SH-SY5Y (cell line): ENCODE data around the gene CHRND.

Experiments
- GATA2 ChIP-seq: IDR thresholded peaks from 2 replicates; pipeline ENCODE4 v1.6.1; 2011; ENCODE audit warnings: mild to moderate bottlenecking, low read depth, low read length
- GATA3 ChIP-seq: IDR thresholded peaks from 2 replicates; pipeline ENCODE4 v1.6.1; 2011; ENCODE audit warnings: low read depth, mild to moderate bottlenecking, low read length, moderate library complexity

CHRND gene

DNA sequence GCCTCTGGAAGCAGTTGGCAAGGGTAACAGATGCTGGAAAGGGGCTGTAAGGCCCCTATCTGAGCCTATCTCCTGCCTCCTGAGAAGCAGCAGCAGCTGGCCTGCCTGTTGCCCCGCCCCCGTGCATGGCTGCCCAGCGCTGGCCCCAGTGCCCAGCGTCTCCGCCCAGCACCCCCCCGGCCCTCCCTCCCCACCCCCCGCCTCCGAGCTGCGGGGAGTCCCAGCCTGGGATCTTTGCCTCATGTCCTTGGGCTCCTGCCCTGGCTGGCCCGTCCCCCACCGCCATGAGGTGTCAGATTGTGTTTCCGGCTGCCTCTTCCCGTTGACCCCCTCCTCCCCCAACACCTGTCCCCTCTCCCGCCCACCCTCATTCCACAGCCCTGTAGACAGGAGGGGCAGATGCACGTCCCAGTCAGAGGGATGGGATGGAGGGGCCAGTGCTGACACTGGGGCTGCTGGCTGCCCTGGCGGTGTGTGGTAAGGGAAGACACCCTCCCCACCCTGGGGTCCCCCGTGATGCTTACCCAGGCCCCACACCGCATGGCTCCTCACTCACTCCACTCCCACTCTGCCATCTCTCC, at the start of gene CHRND:
Gene CHRND, plus strand, starts transcription at position 370 of the 581 bp plus-strand sequence. Its CDS starts 56 bp downstream, at position 426.
- TF ChIP-seq GATA3 (no peak), GATA2 (peak; percentile 31; the same call in 1 of the 2 replicates)

DNA sequence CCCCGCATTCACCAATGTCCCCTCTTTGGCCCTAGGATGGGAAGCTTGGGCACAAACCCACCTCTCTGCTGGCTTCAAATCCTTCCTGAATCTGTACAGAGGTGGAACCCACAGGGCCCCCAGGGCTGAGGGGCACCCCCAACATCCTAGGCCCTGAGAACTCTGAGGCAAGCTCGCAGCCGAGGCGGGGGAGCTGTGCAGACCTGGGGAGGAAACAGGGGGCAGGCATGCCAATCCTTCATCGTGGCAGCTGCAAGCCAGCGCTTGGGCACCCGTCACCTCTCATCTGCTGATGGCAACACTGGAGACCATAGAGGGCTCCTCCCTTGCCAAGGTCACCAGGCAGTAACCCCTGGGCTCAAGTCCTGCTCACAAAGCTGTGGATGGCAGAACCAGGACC, 49.2 kb upstream of the CHRND start:
- TF ChIP-seq GATA2 (no peak), GATA3 (no peak)

DNA sequence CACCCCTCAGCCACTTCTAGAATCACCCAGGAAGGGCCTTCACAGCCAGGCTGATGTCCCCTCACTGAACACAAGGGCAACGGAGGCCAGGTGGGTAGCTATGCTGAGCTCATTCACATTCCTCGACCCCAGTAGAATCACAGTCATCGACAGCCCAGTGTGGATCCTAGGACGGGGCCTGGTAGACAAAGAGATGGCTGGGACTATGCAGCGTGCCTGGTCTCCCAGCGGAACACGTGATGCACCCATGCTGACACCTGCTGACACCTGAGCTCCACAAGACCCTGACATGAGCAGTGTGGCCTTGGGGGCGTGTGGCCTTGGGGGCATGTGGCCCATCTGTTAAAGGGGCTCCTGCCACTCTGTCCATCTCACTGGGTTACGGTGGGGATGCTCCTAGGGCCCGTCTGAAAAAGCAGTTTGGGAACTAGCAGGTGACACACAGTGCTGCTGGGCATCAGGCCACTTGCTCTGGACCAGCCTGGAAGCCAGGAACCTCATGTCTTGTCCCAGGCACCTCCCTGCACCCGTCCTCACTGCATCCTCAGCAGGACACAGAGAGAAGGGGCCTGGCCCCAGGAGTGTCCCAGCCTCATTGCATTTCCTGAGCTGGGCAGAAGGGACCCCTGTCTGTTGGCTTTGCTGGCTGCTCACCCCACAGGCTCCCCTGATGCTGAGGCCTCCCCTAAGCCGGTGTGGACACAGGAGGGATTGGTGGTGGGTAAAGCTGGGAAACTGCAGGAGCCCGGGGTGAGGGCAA, 48.0 kb upstream of the CHRND start:
- TF ChIP-seq GATA3 (no peak), GATA2 (no peak)

DNA sequence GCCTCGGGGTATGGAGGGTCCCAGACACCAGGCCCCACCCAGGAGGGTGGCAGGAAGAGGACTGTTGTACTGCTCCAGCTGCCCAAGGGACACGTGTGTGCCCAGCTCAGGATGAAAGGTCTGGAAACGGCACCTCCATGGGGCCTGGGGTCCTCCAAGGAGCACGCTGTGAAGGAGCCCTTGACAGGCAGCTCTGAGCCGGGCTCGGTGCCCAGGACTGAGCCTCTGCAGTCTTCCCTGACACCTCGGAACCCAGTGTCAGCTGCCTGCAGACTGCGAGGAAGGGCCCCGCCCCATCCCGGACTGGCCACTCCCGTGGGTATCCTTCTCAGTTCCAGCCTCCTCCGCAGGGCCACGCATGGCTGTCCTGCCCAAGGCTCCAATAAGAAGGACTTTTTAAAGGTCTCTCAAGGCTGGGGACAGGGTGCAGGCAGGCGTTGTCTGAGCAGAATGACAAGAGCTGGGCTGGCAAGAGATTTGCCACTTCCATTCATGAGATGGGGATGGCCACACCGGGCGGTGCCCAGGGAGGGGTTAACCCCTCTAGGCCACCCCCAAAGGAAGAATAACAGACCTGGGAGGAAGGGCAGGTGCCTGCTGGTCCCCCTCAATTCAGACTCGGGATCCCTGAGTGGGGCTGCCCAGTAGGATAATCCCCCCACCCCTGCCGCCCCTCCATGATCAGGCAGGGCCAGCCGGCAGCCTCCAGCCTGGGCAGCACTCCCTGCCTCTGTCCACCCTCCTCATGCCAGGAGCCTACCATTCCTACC, 47.2 kb upstream of the CHRND start:
- TF ChIP-seq GATA2 = no peak
- TF ChIP-seq GATA3 = no peak

DNA sequence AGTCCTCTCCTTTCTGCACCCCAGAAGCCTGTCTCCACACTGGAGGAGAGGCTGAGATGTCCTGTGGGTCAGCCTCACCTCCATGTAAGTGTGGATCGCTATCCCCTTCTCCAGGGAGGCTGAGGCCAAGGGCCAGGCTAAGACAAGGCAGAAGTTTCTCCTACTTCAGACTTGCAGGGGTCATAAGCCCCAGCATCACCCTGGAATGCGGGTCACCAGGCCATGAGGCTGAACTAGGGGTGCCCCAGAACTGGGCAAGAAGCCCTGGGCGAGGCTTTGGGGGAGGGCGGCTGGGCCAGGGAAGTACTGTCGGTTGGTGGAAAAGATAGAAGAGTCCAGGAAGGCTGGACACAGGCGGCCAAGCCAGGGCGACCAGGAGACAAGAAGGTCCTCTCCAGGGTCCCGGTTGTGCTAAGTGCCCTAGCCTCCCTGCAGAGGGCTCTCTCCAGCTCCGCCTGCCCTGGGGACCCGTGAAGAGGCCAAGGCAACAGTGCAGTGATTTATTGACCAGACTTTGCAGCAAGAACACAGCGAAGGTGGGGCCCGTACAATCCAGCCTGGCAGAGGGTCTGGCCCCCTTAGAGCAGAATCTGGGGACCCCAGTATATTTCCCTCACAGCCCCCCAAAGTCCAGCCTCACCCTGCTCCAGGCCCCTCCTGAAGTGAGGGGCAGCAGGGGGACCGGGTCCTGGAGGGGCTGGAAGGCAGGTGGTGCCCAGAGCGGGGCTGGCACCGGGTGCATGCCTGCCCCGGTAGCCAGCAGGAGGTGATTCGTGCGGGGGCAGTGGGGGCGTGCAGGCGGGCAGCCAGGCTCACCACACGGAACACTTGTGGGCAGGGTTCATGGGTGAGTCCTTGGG, 46.4 kb upstream of the CHRND start:
- no peak for TF ChIP-seq GATA3

DNA sequence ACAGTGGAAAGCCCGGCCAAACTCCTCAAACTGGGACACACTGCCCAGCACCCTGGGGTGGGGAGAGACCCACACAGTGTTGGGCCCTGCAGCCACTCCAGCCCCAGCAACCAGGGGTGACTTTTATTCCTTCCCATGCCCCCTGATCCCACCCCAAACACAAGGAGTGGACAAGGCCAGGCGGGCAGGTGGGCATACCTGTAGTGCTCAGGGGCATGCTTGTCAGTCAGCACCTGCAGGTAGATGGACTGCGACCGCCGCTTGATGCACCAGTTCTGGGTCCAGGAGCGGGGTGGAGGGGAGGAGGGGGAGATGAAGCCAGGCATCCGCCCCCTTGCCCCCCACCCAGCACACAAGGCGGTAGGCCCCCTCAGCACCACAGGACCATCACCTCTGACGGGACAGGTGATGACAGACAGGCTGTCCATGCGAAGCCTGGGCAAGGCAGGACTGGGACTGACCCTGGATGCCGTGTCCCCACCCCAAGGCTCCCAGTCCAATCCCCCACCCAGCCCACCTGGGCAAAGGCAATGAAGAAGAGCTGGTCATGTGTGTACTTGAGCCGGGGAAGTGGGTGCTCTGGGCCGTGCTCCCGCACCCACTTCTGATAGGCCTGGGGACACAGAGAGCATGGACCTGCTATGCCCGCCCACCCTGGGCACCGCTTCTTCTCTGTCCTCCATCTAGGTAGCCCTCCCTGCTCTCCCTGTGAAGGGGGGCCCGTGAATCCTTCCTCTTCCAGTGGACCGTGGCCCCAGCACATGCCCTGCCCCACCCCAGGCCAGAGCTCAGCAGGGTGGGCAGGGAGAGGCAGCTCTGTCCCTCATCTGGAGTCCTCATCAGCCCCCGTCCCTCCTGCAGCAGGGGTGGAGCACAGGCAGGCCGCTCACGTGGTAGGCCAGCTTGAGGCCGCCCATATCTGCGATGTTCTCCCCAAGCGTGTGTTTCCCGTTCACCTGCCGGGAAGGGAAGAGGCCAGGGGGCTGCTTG, 45.5 kb upstream of the CHRND start:
- no peak for TF ChIP-seq GATA3
- no peak for TF ChIP-seq GATA2

DNA sequence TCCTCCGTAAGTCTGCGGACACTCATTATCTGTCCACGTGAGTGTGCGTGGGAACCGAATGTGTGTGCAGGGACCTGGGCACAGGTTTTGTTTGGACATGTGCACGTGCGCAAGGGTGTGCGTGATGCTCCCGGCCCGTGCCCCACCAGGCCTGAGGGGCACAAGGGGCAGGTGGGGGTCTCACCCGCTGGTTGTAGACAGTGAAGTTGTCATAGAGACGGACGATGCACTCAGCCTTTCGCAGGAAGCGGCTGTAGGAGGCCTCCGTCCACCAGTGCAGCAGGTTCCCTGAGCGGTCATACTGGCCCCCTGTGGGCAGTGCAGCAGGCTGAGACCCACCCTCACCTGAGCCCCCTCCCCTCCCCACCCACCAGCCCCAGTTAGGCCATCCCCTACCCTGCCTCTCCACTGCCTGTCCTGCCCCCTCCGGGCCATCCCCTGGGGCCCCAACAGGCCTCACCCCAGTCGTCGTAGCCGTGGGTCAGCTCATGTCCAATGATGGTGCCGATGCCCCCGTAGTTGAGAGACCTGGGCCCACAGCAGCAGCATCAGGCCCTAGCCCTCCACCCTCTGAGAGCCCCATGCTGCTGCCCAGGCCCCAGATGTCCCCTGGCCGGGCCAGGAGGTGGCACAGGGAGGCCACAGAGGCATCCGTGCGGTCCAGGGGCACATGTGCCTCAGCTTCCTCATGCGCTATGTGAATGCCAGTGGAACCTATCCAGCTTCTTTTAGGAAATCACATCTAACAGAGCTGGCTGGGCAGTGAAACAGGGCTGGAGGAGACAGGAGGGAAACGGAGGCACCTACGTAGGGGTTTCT, 44.4 kb upstream of the CHRND start:
- TF ChIP-seq GATA3 = no peak
- TF ChIP-seq GATA2 = no peak

DNA sequence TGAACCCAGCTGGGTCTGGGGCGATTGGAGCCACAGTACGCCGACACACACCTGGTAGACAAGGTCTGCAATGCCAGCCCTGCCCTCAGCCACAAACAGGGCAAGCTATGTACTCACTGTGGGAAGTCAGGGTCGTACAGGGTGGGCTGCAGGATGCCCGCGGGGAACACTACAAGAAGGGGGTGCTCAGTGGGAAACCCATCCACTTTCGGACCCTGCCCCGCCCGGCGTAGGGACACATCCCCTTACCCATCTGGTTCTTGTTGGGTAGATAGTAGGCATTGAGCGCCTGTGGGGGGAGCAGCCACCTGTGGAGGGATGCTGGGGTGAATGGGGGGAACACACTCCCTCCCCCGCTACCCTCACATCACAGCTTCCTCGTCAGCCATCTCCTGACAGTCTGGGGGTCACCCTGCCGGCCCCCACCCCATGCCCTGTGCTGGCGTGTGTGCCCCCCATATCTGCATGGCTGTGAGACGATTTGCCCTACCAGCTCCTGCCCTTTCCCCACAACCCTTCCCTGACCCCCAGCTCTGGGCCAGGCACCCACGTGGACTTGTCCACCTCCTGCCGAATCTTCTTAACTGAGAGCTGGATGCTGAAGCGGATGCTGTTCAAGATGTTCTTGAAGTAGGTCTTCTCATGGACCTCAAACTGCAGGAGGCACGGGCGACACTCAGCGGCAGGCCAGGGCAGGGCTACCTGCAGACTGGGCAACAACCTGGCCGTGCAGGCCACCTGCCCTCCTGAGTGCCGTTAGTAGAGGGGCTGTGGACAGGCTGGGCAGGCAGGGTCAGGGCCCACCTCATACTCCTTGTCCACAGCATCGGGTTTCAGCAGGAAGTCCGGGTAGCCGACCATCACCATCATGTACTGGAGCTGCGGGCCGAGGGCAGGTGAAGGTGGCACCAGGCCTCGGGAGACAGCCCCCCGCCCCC, 43.4 kb upstream of the CHRND start:
- no peak for TF ChIP-seq GATA3

DNA sequence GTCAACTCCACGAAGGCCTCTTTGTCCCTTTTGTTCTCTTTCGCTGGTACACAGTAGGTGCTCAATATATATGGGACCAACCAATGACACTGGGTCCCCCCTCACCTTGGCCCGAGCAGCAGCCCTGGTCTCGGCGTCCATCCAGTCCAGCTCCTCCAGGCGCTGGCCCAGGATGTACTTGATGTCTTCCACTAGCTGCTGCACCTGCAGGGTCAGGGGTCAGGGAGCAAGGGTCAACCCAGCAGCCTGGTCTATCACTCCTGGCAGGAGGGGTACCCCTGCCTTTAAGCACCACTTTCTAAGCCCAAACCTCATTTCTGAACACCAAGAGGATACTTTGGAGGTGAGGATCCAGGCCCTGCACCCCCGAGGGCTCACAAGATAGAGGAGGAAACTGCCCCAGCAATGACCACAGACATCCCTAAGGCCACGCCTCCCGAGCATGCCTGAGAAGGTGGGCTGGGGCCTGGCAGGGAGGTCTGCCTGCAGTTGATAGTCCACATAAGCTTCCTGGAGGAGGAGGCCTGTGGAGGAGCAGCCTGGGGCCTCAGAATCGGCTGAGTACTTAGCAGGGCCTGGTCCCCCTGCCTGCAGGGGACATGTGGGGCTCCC, 42.5 kb upstream of the CHRND start:
- TF ChIP-seq GATA3 = no peak
- no peak for TF ChIP-seq GATA2

DNA sequence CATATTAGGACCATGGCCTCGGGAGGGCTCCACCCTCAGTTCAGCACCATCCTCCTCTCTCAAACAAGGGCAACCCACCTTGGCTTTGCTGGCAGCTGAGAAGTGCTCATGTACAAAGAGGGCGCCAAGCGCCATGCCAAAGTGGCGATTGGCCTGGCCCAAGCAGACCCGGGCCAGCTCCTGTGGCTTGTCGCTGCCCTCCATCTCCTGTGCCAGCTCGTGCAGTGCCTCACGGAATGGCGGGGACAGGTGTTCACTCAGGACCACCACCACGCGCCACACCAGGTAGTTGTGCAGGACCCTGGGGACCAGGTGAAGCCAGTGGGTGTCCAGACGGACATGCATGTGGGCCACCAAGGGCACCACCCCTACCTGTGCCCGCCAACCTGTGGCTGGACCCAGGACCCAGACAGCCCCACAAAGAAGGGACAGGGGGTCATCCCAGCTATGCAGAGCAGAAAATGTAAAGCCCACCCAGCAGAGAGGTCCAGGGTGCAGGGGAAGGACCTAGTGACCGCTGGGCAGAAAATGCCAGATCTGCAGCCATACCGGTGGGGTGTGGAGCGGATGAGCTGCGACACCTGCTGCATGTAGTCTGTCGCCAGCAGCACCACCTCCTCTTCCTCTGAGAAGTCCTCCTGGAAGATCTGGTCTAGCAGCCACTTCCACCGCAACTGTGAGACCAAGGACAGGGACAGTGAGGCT, 41.9 kb upstream of the CHRND start:
- TF ChIP-seq GATA3 (no peak), GATA2 (no peak)
